HCT116 (cell line): ENCODE measurements around the gene ZBTB16.

Source experiments
- CEBPB ChIP-seq: IDR thresholded peaks from 2 replicates; pipeline ENCODE4 v1.6.1; 2012; ENCODE audit warnings: low read depth
- EGR1 ChIP-seq: IDR thresholded peaks from 2 replicates; pipeline ENCODE4 v1.6.1; 2012; ENCODE audit warnings: low read depth
- POLR2A ChIP-seq: IDR thresholded peaks from 2 replicates; pipeline ENCODE4 v1.7.0; 2011; ENCODE audit warnings: borderline replicate concordance; ENCODE audit not compliant: insufficient read depth, insufficient read length; ENCODE audit errors: extremely low read depth
- TF ChIP-seq, protein P1 (sequence below), 3 experiments: fragments of 200-600 bp in 1 of 3; sonication (generic) in 1 of 3; IDR thresholded peaks in 2 of 3; conservative IDR thresholded peaks in 1 of 3; 2 replicates each; pipeline ENCODE4 v1.5.1; 2012 to 2017; ENCODE audit warnings: low read depth in 2 of 3, low read length in 2 of 3, antibody characterized with exemption in 1 of 3, borderline replicate concordance in 1 of 3, control low read depth in 1 of 3, mild to moderate bottlenecking in 1 of 3, mixed read lengths in 1 of 3, mixed run types in 1 of 3, moderate library complexity in 1 of 3; ENCODE audit not compliant: insufficient read depth in 1 of 3

GRCh38 chr11:114169321-114169749 lies 109.8 kb downstream of the ZBTB16 start:
- TF ChIP-seq, protein P1, sequence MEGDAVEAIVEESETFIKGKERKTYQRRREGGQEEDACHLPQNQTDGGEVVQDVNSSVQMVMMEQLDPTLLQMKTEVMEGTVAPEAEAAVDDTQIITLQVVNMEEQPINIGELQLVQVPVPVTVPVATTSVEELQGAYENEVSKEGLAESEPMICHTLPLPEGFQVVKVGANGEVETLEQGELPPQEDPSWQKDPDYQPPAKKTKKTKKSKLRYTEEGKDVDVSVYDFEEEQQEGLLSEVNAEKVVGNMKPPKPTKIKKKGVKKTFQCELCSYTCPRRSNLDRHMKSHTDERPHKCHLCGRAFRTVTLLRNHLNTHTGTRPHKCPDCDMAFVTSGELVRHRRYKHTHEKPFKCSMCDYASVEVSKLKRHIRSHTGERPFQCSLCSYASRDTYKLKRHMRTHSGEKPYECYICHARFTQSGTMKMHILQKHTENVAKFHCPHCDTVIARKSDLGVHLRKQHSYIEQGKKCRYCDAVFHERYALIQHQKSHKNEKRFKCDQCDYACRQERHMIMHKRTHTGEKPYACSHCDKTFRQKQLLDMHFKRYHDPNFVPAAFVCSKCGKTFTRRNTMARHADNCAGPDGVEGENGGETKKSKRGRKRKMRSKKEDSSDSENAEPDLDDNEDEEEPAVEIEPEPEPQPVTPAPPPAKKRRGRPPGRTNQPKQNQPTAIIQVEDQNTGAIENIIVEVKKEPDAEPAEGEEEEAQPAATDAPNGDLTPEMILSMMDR (IDR thresholded peaks at IDR 0.05 in 2 of 3, conservative IDR thresholded peaks at IDR 0.05 in 1 of 3; ENCODE audit: borderline replicate concordance in 1 of 3, insufficient read depth in 1 of 3, low read depth in 2 of 3, low read length in 2 of 3): no peak
- TF ChIP-seq POLR2A: no peak
- TF ChIP-seq CEBPB: no peak
- TF ChIP-seq EGR1: no peak
